ENCODE data around the gene KIZ.

GRCh38 chr20:21099751-21100577 is 25.9 kb upstream of the KIZ start:
- TF ChIP-seq CTCF (IDR thresholded peaks at IDR 0.05) (no peak), POLR2A (IDR thresholded peaks at IDR 0.05) (no peak), POLR2AphosphoS5 (IDR thresholded peaks at IDR 0.05) (peak in 1 of 4 donors; percentile 4)

All from sigmoid colon (tissue), 4 donors.